PFSK-1 (cell line): ENCODE data around the gene SLCO2B1.

Experiments
- FOXP2 ChIP-seq: optimal IDR thresholded peaks from 2 replicates; pipeline ENCODE3; 2011; ENCODE audit warnings: borderline replicate concordance, control low read depth, inconsistent platforms; ENCODE audit not compliant: insufficient read depth; ENCODE audit errors: extremely low read length, extremely low read depth
- POLR2AphosphoS5 ChIP-seq: IDR thresholded peaks from 2 replicates; pipeline ENCODE4 v1.6.1; 2012; ENCODE audit warnings: low read depth, mild to moderate bottlenecking, control low read depth, low read length, moderate library complexity
- REST ChIP-seq, 2 experiments: IDR thresholded peaks; 2 replicates each; pipeline versions ENCODE4 v1.6.1 to v1.8.0; 2011 to 2012; ENCODE audit warnings: low read depth in 2 of 2, low read length in 2 of 2, control low read depth in 1 of 2, inconsistent platforms in 1 of 2, mild to moderate bottlenecking in 1 of 2, moderate library complexity in 1 of 2; ENCODE audit not compliant: insufficient read depth in 1 of 2
- SIN3A ChIP-seq: IDR thresholded peaks from 2 replicates; pipeline ENCODE4 v1.6.1; 2012; ENCODE audit warnings: mild to moderate bottlenecking, low read length, moderate library complexity, borderline replicate concordance; ENCODE audit not compliant: insufficient read depth
- TAF1 ChIP-seq: IDR thresholded peaks from 2 replicates; pipeline ENCODE4 v1.6.1; 2012; ENCODE audit warnings: low read length, control low read depth, borderline replicate concordance; ENCODE audit not compliant: insufficient read depth

The SLCO2B1 gene

GRCh38 chr11:75145196-75145971, 5.5 kb upstream of the SLCO2B1 start:
- no peak for TF ChIP-seq TAF1
- no peak for TF ChIP-seq POLR2AphosphoS5
- TF ChIP-seq REST (IDR thresholded peaks at IDR 0.05; ENCODE audit: insufficient read depth in 1 of 2, low read depth in 2 of 2, low read length in 2 of 2), result no peak
- TF ChIP-seq FOXP2, result no peak
- TF ChIP-seq SIN3A, result no peak

GRCh38 chr11:75145972-75146519, 4.9 kb upstream of the SLCO2B1 start:
- no peak for TF ChIP-seq FOXP2
- no peak for TF ChIP-seq POLR2AphosphoS5
- no peak for TF ChIP-seq TAF1
- TF ChIP-seq REST (IDR thresholded peaks at IDR 0.05; ENCODE audit: insufficient read depth in 1 of 2, low read depth in 2 of 2, low read length in 2 of 2), result no peak
- TF ChIP-seq SIN3A, result no peak

- TF ChIP-seq REST (IDR thresholded peaks at IDR 0.05; ENCODE audit: insufficient read depth in 1 of 2, low read depth in 2 of 2, low read length in 2 of 2), result no peak
- no peak for TF ChIP-seq FOXP2
- no peak for TF ChIP-seq SIN3A
- TF ChIP-seq POLR2AphosphoS5, result no peak
- no peak for TF ChIP-seq TAF1
Observed at GRCh38 chr11:75146711-75147110, 4.2 kb upstream of the SLCO2B1 start.

- TF ChIP-seq SIN3A (no peak), REST (IDR thresholded peaks at IDR 0.05; ENCODE audit: insufficient read depth in 1 of 2, low read depth in 2 of 2, low read length in 2 of 2) (no peak), TAF1 (no peak), FOXP2 (no peak), POLR2AphosphoS5 (no peak)
Observed at GRCh38 chr11:75147191-75147874, 3.6 kb upstream of the SLCO2B1 start.
